Measurements from ENCODE around the gene TPT1.

Gene TPT1

GRCh38 chr13:45337395-45337794 lies 3.6 kb downstream of the TPT1 start:
- peaks cover 58% of the 10 kb centered on the region for H3K36me3 Mint-ChIP-seq (ENCODE audit: low read depth)
- H3K27me3 Mint-ChIP-seq (ENCODE audit: low read depth, poor library complexity), result no peaks in the 10 kb centered on the region
- no peak for TF ChIP-seq CTCF (IDR thresholded peaks at IDR 0.05)
- no peak overlapping the region for H3K4me3 Mint-ChIP-seq
- no peak overlapping the region for H3K27ac Mint-ChIP-seq
- peaks cover 57% of the 10 kb centered on the region for H3K4me1 Mint-ChIP-seq
- DNase-seq, result no peak
- no peaks in the 10 kb centered on the region for H3K9me3 Mint-ChIP-seq

- Mint-ChIP-seq H3K4me3 (no peak overlapping the region), H3K9me3 (no peaks in the 10 kb centered on the region), H3K4me1 (peaks cover 51% of the 10 kb centered on the region), H3K27ac (peak overlapping the region; percentile 80), H3K36me3 (ENCODE audit: low read depth) (peaks cover 56% of the 10 kb centered on the region), H3K27me3 (ENCODE audit: low read depth, poor library complexity) (no peaks in the 10 kb centered on the region)
- no peak for TF ChIP-seq CTCF (IDR thresholded peaks at IDR 0.05)
- DNase-seq, result no peak
Measured at GRCh38 chr13:45336025-45336800, 4.8 kb downstream of the TPT1 start.

GRCh38 chr13:45335397-45336024 lies 5.5 kb downstream of the TPT1 start:
- no peak for TF ChIP-seq CTCF (IDR thresholded peaks at IDR 0.05)
- peaks cover 51% of the 10 kb centered on the region for H3K4me1 Mint-ChIP-seq
- peaks cover 56% of the 10 kb centered on the region for H3K36me3 Mint-ChIP-seq (ENCODE audit: low read depth)
- H3K9me3 Mint-ChIP-seq, result no peaks in the 10 kb centered on the region
- no peak overlapping the region for H3K4me3 Mint-ChIP-seq
- H3K27me3 Mint-ChIP-seq (ENCODE audit: low read depth, poor library complexity), result no peaks in the 10 kb centered on the region
- DNase-seq, result no peak
- peak overlapping the region; percentile 69 for H3K27ac Mint-ChIP-seq

- Mint-ChIP-seq H3K4me1 (peaks cover 46% of the 10 kb centered on the region), H3K27me3 (ENCODE audit: low read depth, poor library complexity) (no peaks in the 10 kb centered on the region), H3K27ac (no peak overlapping the region), H3K36me3 (ENCODE audit: low read depth) (peaks cover 46% of the 10 kb centered on the region), H3K9me3 (no peaks in the 10 kb centered on the region), H3K4me3 (no peak overlapping the region)
- no peak for TF ChIP-seq CTCF (IDR thresholded peaks at IDR 0.05)
- no peak for DNase-seq
Measured at GRCh38 chr13:45333977-45334922, 6.7 kb downstream of the TPT1 start.

GRCh38 chr13:45333251-45333976 lies 7.6 kb downstream of the TPT1 start:
- no peak for DNase-seq
- Mint-ChIP-seq H3K36me3 (ENCODE audit: low read depth) (peaks cover 37% of the 10 kb centered on the region), H3K27me3 (ENCODE audit: low read depth, poor library complexity) (no peaks in the 10 kb centered on the region), H3K4me1 (peaks cover 41% of the 10 kb centered on the region), H3K4me3 (no peak overlapping the region), H3K9me3 (no peaks in the 10 kb centered on the region), H3K27ac (no peak overlapping the region)
- TF ChIP-seq CTCF (IDR thresholded peaks at IDR 0.05), result no peak

Data from nephron progenitor cell (in vitro differentiated cells).